Stimulated activated CD8-positive, alpha-beta memory T cell treated with anti-CD3 and anti-CD28 coated beads, Interleukin-15, amount 100 ng/mL, for 48 hours (primary cell): ENCODE results near the gene RAB37.

ENCODE experiments used
- DNase-seq, 2 donors: peaks; one replicate each; pipeline ENCODE4 v3.0.0-alpha.2; 2020; ENCODE audit warnings: low read depth in 2 of 2

RAB37 gene, protein sequence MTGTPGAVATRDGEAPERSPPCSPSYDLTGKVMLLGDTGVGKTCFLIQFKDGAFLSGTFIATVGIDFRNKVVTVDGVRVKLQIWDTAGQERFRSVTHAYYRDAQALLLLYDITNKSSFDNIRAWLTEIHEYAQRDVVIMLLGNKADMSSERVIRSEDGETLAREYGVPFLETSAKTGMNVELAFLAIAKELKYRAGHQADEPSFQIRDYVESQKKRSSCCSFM

DNA sequence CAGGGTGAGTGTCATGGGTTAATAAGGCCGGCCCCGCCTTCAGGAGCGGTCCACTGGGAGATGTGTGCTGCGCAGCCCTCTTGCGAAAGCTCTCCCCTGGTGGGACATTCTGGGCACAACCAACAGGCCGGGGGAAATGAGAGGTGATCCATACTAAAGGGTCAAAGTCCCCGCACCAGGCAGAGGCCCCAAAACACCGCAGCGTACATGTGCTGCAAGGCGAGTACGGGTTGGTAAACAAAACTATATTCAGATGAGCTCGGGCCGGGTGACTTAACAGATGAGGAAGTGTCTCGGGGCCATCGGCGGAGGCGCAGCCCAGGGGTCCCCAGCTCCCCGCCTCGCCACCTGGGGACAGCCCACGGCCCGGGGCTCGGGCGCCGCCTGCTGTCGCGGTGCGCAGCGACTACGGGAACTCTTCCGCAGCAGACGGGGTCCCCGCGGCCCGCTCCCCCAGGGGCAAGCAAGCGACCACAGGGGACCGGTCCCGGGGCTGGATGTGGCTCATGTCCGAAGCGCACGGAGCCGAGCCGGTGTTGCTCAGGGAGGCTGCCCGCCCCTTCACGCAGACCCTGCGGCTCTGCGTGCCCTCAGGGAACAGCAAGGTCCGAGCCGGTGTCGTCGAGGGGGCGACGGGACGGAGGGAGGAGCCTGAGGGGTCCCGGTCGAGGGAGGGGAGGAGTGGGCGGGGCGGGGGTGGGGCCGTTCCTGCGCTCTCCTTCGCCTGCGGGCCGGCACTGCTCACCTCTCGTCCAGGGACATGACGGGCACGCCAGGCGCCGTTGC is at the start of gene RAB37:
Gene RAB37, plus strand, starts transcription at position 744 of the 786 bp plus-strand sequence. Its CDS starts 17 bp downstream, at position 761.
- no peak for DNase-seq

DNA sequence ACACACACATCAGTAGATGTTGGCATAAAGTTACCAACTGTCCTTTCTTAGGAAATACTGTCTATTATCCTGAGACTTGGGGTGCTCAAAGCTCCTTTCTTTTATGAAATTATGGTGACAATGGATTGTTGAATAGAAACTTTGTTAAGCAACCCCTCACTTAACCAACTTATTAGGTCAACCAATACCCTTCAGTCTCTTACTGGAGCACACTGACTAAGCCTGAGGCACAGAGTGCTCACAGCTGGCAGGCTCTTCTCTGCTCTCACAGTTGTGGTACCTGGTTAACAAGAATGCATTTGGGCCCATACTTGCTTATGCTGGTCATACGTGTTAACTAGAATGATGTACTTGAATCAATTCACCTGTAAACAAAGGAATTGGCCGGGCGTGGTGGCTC is 49.2 kb upstream of the RAB37 start:
- no peak for DNase-seq

DNA sequence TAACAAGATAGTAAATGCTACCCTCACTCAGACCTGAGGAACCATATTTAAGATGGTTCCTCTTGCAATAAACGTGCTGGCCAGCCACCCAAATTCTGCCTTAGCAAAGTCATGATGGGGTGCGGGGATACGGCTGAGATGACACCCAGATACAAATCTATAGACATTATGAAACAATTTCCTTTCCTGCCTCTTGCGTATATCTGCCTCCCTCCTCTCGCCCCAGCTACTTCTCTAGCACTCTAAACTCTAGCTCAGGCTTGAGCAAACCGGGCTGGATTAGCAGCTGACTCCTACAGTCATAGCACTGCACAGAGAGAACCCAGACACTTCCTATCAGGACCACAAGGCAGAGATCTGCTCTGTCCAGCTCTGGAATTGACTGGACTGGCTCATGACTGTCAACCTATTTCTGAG is 46.6 kb upstream of the RAB37 start:
- no peak for DNase-seq

DNA sequence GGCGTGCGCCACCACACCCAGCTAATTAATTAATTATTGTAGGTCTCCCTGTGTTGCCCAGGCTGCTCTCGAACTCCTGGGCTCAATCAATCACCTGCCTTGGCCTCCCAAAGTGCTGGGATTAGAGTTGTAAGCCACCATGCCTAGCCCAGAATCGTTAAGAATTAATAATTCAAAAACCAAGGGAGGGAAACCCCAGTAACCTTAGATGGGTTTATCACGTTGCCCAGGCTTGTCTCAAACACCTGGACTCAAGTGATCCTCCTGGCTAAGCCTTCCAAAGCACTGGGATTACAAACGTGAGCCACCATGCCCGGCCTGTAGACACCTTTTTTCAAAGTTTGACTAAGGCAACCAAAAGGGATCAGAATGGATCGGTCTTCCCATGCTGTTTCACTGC is 45.9 kb upstream of the RAB37 start:
- DNase-seq = no peak

DNA sequence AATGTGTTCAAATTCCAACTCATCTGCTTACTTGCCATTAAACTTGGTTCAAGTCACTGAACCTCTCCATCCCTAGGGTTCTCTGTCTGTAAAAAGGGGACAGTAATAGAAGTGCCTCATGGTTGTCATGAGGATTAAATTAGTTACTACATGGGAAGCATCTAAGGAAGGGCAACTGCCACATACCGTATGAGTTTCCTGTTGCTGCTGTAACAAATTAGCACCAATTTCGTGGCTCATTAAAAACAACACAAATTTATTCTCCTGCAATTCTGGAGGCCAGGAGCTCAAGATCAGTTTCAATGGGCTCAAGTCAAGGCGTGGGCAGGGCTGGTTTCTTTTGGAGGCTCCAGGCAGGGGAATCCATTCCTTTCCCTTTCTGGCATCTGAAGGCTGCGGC is 43.0 kb upstream of the RAB37 start:
- no peak for DNase-seq

DNA sequence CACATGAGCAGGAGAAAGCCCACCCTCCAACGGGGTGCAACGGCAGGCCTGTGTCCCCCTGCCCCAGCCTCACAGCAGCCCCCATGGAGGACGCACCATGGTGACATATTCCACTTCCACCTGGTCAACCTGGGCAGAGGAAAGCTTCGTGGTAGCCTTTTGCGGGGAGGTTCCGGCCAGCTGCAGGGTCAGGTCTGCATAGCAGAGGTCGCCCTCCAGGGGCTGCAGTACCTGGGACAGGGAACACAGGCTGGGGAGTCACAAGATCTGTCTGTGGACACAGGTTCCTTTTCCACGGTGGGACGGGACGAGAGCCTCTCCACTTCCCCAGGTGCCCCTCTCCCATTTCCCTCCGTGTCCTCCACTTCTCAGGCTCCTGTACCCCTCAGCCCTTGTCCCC is 41.4 kb upstream of the RAB37 start:
- DNase-seq = no peak

DNA sequence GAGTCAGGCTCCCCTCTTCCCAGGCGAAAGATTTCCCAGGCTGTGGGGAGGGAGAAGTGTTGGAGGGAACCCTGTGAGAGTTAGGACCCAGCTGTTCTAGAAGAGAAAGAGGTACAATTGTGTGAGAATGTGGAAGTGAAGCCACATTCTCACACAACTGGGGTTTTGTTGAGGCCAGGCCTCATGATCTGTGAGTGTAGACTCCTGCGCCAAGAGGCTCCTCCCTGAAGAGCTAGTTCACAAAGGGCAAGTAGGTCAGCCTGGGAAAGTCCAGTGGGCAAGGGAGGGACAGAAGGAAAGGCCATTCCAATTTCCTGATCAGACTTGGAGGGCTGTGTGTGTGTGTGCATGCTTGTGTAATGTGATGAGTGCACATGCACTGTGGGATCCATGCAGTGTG is 39.5 kb upstream of the RAB37 start:
- no peak for DNase-seq

DNA sequence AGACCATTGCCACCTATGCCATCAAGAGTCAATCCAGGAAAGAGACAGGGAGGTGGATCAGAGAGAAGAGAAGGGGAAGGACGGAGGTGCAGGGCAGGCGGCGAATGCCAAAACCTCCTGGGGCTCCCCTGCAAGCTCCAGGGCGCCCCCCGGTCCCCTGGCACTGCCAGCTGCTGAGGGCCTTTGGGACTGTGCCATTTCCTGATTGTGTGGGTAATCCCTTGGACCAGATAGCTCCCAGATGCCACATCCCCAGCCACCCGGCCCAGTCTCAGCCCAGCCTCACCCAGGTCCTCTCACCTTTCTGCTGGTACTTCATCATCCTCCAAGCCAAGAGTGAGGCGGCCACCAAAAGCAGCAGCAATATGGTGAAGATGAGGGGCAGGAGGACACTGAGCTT is 39.0 kb upstream of the RAB37 start:
- DNase-seq = no peak

DNA sequence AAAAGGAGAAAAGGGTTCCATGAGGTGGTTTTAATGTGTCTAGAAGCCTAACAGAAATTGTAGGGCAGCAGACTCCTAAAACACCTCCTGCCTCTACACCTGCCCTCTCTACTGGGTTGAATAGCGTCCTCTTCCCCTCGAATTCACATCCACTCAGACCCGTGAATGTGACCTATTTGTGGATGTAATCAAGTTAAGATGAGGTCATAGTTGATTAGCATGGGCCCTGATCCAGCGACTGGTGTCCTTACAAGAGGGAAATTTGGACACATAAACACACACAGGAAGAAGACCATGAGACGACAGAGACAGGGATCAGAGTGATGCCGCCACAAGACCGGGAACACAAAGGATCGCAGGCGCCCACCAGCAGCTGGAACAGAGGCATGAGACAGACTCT is 37.8 kb upstream of the RAB37 start:
- DNase-seq = no peak

DNA sequence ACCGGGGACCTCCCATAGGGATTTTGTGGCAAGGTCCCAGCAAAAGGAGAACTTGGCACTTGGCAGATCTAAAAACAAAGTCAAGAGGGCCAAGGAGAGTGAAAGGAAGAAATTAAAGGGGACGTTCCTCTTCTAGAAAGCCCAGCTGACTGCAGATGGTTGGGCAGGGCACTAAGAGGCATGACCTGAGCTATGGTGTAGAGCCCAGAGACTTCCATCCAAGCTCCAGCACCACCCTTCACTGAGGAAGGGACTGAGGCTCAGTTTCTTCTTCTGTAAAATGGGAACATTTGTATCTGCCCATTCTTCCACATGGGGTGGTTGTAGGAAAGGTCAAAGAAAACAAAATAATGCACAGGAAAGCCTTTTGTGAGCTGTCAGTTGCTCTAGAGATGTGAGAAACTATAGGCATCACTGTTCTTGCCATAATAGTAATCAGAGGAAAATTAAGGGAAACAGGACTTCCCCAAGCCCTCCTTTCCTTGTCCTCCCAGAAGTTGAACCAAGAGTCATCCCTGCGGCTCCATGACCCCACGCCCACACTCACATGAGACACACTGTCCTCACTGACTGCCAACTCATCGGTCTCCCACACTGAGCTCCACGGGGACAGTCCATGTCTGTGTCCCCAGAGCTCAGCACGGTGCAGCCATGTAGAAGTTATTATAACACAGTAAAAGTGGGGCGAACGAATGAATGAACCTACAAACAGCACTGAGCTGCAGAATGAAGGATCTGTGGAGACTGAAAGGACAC is 34.8 kb upstream of the RAB37 start:
- DNase-seq = no peak

DNA sequence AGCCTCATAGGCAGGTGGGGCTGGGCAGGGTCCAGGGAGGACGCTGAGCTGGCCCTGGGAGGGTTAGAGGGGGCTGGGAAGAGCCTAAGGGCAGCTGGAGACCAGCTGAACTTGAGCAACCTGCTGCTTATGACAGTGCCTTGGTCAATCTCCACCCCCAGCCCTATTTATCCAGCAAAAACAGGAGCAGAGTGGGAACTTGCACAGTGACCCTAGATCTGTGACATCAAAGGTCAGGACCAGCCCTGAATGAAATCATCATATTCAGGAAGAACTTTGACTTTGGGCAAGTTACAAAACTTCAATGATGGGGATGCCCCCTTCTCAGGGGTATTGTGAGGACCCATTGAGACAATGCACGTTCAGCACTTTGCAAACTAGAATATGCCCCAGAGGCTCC is 33.7 kb upstream of the RAB37 start:
- no peak for DNase-seq

DNA sequence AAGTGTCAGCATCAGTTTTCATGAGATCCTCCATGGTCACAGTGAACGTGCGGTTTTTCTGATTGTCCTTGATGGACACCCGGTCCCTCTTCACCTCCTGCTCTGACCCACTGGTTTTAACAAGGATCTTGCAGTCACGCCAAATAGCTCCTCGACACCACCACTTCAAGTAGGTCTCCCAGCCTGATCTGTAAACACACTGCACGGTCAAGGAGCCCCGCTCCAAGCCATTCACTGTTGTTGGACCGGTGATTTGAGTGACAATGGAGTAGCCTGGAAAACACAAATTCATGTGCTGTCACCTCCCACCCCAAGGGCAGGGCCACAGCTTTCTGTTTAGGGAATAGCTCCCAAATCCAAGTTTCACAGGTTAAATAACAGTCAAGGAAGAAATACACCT is 32.5 kb upstream of the RAB37 start:
- no peak for DNase-seq

DNA sequence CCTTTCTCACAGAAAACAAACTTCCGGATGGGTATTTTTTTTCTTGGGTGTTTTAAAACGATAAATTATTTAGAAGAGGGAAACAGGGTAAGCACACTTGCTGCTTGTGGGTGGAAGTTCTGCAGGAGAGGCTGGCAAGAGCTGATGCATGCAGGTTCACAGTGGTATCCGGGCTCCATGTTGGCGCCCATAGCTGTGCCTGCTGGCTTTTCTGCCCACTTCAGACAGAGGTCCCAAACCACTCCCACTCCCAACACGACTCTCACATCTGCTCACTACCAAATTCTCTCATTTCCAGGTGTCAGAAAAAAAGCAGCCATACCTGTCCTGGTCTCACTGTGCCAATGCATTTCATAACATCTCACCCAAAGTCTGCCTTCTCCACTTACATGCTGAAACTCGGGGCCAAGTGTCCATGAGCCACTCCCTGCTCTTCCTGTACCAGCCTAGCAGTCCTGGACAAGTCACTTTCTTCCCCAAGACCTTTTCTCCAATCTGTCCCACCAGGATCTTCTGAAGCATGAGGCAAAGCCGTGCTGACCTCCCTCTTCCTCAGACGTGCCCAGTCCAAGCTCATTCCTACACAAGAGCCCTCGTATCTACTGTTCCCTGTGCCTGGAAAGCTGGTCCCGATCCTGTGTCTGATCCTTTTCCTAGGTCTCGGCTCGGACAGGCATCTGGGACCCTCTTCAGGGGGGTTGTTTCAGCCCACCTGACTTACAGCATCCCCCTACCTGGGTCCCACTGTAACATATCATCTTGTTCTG is 25.8 kb upstream of the RAB37 start:
- DNase-seq = no peak

DNA sequence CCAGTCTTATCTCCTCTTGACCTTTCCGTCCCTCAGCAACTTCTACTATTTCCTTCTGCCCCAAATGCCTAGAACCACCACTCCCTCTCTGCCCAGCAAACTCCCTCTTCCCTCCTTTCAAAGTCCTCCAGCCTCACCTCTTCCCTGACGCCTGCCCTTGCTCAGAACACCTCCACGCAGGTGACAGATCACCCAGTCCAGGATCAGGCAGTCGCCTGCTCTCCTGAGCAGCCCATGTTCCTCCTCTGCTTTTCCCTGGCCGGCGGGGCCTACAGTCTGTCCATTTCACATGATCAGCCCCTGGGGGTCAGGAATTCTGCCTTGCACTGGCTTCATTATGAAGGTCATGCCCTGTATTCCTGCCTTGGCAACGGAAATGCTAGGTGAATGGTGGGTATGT is 24.8 kb upstream of the RAB37 start:
- DNase-seq = no peak

DNA sequence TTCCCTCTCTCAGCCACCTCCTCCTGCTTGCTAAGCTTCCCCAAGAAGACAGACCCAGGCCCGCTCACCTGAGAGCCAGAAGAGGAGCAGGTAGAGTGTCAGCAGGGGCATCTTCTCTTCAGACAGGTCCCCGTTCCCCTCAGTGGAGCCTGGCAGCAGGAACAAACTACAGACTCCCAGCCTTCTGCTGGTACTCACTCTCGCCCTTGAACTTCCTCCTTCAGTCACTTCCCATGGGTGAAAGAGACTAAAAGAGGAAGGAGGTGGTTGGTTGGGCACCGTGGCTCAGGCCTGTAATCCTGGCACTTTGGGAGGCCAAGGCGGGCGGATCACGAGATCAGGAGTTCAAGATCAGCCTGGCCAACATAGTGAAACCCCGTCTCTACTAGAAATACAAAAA is 24.3 kb upstream of the RAB37 start, which contains the start of gene CD300LF:
Gene CD300LF, minus strand, starts transcription at position 168 of the 400 bp plus-strand sequence. Its CDS starts 57 bp downstream, at position 111.
- no peak for DNase-seq

DNA sequence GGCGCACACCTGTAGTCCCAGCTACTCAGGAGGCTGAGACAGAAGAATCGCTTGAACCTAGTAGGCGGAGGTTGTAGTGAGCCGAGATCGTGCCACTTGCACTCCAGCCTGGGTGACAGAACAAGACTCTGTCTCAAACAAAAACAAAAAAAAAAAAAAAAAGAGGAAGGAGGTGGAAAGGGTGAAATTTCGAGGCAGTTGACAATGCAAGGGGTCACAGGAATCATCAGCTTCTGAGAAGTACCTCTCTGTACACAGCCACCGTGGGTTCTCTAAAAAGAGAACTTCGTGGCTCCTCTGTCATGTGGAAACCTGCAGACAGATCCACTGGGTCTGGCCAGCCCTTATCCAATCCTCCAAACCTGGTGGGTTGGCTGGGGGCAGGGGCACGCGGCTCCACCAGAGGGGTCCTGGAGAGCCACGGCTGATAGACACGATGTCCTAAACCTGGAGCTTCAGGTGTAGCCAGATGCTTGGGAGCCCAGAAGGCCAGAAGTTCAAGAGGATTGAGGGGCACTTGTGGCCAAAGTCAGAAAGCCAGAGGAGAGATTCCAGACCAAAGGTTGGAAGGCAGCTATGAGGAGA is 23.8 kb upstream of the RAB37 start:
- no peak for DNase-seq

DNA sequence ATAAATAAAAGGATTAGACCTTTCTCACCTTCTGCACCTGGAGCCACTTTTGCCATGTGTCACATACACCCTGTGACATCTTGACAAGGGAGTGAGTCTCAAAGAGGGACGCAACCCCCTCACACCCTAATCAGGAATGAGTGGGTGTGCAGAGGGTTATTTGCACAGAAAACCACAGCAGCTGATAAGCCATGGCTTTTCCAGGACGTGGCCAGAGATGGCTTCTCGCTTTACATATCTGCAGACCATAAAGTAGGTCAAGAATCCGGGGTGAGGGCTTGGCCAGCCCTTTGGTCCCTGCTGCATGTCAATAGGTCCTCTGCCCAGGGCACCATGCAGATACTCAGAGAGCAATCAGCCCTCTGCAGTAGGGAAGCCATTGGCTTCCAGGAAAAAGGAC is 21.9 kb upstream of the RAB37 start:
- DNase-seq = no peak

DNA sequence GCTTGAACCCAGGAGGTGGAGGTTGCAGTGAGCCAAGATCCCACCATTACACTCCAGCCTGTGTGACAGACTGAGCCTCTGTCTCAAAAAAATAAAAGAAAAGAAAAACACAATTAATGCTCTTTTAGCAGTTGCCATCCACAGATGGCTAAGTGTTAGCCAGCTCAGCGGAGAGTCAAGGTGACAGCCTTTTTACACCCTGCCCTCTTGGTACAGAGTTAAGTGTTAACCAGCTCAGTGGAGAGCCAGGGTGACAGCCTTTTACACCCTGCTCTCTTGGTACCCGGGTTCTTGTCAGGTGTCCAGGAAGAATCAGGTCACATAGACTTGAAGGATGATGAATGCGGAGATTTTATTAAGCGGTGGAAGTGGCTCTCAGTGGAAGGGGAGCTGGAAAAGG is 16.6 kb upstream of the RAB37 start:
- DNase-seq = no peak

DNA sequence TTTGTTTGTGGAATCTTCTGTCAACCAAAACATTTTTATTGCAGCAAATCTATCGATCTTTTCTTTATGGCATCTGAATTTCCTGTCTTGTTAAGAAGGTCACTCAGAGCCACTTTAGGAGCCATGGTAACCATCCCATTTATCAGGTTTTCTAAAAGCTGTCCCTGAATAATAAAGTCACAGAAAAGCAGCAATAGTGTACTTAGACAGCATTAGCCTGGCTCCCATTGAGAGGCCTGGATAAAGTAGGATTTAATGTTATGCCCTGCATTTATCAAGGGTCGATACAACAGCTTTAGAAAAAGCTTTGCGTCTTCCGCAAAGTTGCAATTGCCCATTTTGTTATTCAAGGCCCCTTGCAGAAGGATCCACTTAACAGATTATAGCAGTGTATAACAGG is 14.3 kb upstream of the RAB37 start:
- DNase-seq = no peak

DNA sequence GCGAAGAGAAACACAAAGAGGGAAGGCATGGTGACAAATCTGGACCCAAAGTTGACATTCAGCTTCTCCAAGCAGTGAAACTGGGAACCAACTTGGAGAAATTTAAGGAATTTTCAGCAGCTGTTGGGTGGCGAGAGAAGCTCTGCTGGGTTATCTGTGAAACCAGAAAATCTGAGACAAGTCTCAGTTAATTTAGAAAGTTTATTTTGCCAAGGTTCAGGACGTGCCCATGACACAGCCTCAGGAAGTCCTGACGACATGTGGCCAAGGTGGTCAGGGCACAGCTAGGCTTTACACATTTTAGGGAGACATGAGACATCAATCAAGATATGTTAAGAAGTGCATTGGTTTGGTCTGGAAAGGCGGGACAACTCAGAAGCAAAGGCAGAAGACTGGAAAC is 13.2 kb upstream of the RAB37 start:
- no peak for DNase-seq

DNA sequence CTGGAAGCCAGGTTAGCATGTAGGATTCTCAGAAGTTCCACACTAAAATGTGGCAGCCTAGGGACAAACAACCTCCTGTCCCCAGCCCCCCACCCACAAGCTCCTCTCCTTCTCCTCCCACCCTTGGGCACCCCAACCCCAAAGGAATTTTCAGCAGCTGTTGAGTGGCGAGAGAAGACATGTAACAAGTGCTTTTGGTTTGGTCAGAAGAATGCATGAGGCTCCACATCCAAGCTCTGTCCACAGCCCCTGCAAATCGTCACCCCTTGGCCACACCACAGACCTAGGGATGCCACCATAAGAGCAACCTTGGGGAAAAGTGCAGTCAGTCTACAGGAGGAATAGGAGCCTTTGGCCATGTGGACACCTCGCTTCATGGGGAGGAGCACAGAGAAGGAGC is 11.9 kb upstream of the RAB37 start:
- no peak for DNase-seq
